OCI-LY7 (cell line): ENCODE measurements around the gene MORN5. TPM values are rescaled to one million over a fixed set of nuclear protein-coding genes. Genes with fewer than 3 reads are reported as not detected.

Experiments
- BruUV-seq: library from RNA; stranded (reverse); fragments of 400-500 nt; replicated peaks from 2 replicates; lab custom pipeline; 2021; lab: Mats Ljungman, UMichigan
- CTCF ChIA-PET: fragments of 300-600 bp; sonication (Branson Sonifier 250); formaldehyde crosslinking; loops from one replicate; lab custom pipeline; 2022; ENCODE audit warnings: antibody characterized with exemption; ENCODE audit not compliant: unreplicated experiment; lab: Charles Lee
- POLR2A ChIA-PET: fragments of 300-600 bp; sonication (Branson Sonifier 250); formaldehyde crosslinking; loops from one replicate; lab custom pipeline; 2022; ENCODE audit warnings: antibody characterized with exemption; lab: Charles Lee
- DNase-seq: peaks from one replicate; pipeline ENCODE4 v3.0.0-alpha.2; 2015; ENCODE audit warnings: low spot score
- H2AFZ ChIP-seq: fragments of 200-600 bp; sonication (generic), shearing (Covaris generic); 2 replicates; pipeline ENCODE4 v1.6.1; 2014; ENCODE audit warnings: mild to moderate bottlenecking, antibody characterized with exemption, low read length, moderate library complexity
- H3K27ac ChIP-seq: fragments of 200-600 bp; sonication (generic); 2 replicates; pipeline ENCODE4 v1.5.1; 2014; ENCODE audit warnings: mixed run types, low read depth, mild to moderate bottlenecking, moderate library complexity, low read length, inconsistent platforms; ENCODE audit not compliant: poor library complexity, severe bottlenecking
- H3K36me3 ChIP-seq: fragments of 200-600 bp; sonication (generic); 2 replicates; pipeline ENCODE4 v1.6.1; 2014; ENCODE audit warnings: mild to moderate bottlenecking, antibody characterized with exemption, low read length, moderate library complexity, mixed read lengths; ENCODE audit not compliant: insufficient read depth
- H3K4me1 ChIP-seq: fragments of 200-600 bp; sonication (generic); 2 replicates; pipeline ENCODE4 v1.5.1; 2014; ENCODE audit warnings: mild to moderate bottlenecking, low read length; ENCODE audit not compliant: insufficient read depth, poor library complexity, severe bottlenecking
- H3K4me2 ChIP-seq: fragments of 200-600 bp; sonication (generic); 2 replicates; pipeline ENCODE4 v1.6.1; 2014; ENCODE audit warnings: mild to moderate bottlenecking, low read length
- H3K4me3 ChIP-seq: fragments of 200-600 bp; sonication (generic); 2 replicates; pipeline ENCODE4 v1.5.1; 2014; ENCODE audit warnings: mild to moderate bottlenecking, low read depth, low read length; ENCODE audit not compliant: poor library complexity, severe bottlenecking
- H3K79me2 ChIP-seq: fragments of 200-600 bp; sonication (generic); 2 replicates; pipeline ENCODE4 v1.6.1; 2016; ENCODE audit warnings: low read depth, mild to moderate bottlenecking, low read length, moderate library complexity, mixed read lengths; ENCODE audit not compliant: insufficient read depth
- H3K9me2 ChIP-seq: fragments of 200-600 bp; sonication (generic); 2 replicates; pipeline ENCODE4 v1.6.1; 2016; ENCODE audit warnings: mild to moderate bottlenecking, low read length, mixed read lengths; ENCODE audit not compliant: insufficient read depth
- H3K9me3 ChIP-seq: fragments of 200-600 bp; sonication (generic); 2 replicates; pipeline ENCODE4 v1.6.1; 2014; ENCODE audit warnings: mild to moderate bottlenecking, mixed run types, low read length, mixed read lengths
- H4K20me1 ChIP-seq: fragments of 200-600 bp; sonication (generic); 2 replicates; pipeline ENCODE4 v1.6.1; 2014; ENCODE audit warnings: mild to moderate bottlenecking, antibody characterized with exemption, low read length, moderate library complexity, mixed read lengths; ENCODE audit not compliant: insufficient read depth
- EZH2phosphoT487 ChIP-seq: fragments of 200-600 bp; sonication (generic); IDR thresholded peaks from 2 replicates; pipeline ENCODE4 v1.6.1; 2018; ENCODE audit warnings: low read depth, borderline replicate concordance, mild to moderate bottlenecking, mixed run types, antibody characterized with exemption, low read length, moderate library complexity, mixed read lengths
- intact Hi-C: fragments of 100-400 bp; cut with micrococcal nuclease; formaldehyde crosslinking; loops from one replicate; pipeline ENCODE4 v1.10.0; 2022; ENCODE audit not compliant: unreplicated experiment
- total RNA-seq, 2 experiments: library from RNA; depleted of rRNA in 1 of 2; stranded (reverse); fragments of >200 nt in 1 of 2; shearing (Covaris generic) in 1 of 2; gene quantifications; 2 replicates each; pipeline ENCODE4 v1.2.3, GENCODE V29; 2014 to 2022
- TF ChIP-seq, protein P1 (sequence below): fragments of 200-600 bp; sonication (generic); conservative IDR thresholded peaks from 2 replicates; pipeline ENCODE4 v1.5.1; 2014; ENCODE audit warnings: mild to moderate bottlenecking, antibody characterized with exemption, low read length, moderate library complexity, mixed read lengths

Gene MORN5
- total RNA-seq, 2 experiments from 2014 or later, result not detected

DNA sequence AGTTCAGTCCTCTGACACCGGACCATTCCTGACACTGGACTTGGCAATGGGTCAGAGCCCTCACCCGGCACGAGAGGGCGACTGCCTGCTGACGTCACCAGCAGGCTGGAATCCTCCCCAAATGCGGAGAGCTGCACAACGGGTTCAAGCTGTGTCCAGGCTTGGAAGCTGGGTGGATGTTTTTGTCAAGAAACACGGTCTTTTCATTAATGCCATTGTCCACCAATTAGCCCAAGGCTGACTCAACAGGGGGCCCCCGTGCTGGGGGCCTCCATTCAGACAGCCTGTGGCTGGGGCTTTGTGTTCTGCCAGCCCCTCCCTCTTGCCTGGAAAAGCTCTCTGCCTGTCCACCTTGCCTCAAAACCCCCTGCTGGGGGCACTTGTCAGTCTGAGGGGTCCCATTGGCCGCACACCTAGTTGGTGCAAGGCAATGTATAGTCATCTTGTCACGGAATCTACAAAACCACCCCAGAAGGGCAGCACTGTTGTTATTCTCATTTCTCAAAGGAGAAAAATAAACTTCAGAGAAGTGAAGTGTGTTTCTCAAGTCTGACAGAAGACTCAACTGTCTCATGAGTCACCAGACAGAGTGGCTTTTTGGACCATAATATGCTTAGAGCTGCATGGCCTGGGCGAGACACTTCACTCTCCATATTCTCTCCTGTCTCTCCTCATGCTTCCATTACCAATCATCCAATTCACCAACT lies 24.7 kb upstream of the MORN5 start:
- intact Hi-C loops, result no loop called here
- Histone ChIP-seq H3K27ac (no peak overlapping the region), H4K20me1 (no peaks in the 10 kb centered on the region), H2AFZ (no peak overlapping the region), H3K9me2 (no peaks in the 10 kb centered on the region), H3K9me3 (no peaks in the 10 kb centered on the region), H3K4me2 (no peak overlapping the region), H3K4me3 (no peak overlapping the region), H3K79me2 (no peaks in the 10 kb centered on the region), H3K36me3 (no peaks in the 10 kb centered on the region), H3K4me1 (no peaks in the 10 kb centered on the region)
- ChIA-PET POLR2A (no interaction called here), CTCF (no interaction called here)
- BruUV-seq, result no TSS peak
- DNase-seq, result no peak
- TF ChIP-seq, protein P1, sequence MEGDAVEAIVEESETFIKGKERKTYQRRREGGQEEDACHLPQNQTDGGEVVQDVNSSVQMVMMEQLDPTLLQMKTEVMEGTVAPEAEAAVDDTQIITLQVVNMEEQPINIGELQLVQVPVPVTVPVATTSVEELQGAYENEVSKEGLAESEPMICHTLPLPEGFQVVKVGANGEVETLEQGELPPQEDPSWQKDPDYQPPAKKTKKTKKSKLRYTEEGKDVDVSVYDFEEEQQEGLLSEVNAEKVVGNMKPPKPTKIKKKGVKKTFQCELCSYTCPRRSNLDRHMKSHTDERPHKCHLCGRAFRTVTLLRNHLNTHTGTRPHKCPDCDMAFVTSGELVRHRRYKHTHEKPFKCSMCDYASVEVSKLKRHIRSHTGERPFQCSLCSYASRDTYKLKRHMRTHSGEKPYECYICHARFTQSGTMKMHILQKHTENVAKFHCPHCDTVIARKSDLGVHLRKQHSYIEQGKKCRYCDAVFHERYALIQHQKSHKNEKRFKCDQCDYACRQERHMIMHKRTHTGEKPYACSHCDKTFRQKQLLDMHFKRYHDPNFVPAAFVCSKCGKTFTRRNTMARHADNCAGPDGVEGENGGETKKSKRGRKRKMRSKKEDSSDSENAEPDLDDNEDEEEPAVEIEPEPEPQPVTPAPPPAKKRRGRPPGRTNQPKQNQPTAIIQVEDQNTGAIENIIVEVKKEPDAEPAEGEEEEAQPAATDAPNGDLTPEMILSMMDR, result no peak
- TF ChIP-seq EZH2phosphoT487, result no peak

DNA sequence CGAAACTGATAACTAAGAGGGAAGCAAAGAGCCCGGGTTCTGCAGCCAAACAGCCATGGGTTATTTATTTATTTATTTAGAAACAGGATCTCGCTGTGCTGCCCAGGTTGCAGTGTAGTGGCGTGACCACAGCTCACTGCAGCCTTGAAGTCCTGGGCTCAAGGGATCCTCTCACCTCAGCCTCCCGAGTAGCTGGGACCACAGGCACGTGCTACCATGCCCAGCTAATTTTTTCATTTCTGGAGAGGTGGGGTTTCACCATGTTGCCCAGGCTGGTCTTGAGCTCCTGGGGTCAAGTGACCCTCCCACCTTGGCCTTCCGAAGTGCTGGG lies 24.2 kb upstream of the MORN5 start:
- H3K79me2 ChIP-seq, result no peaks in the 10 kb centered on the region
- DNase-seq, result no peak
- POLR2A ChIA-PET, result no interaction called here
- no peaks in the 10 kb centered on the region for H3K36me3 ChIP-seq
- no peaks in the 10 kb centered on the region for H3K4me1 ChIP-seq
- no peaks in the 10 kb centered on the region for H3K9me3 ChIP-seq
- CTCF ChIA-PET, result no interaction called here
- H3K4me2 ChIP-seq, result no peak overlapping the region
- intact Hi-C loops, result no loop called here
- H3K27ac ChIP-seq, result no peak overlapping the region
- H2AFZ ChIP-seq, result no peak overlapping the region
- no TSS peak for BruUV-seq
- H3K4me3 ChIP-seq, result no peak overlapping the region
- H4K20me1 ChIP-seq, result no peaks in the 10 kb centered on the region
- no peaks in the 10 kb centered on the region for H3K9me2 ChIP-seq
- TF ChIP-seq EZH2phosphoT487, result no peak
- TF ChIP-seq, protein P1, result no peak

DNA sequence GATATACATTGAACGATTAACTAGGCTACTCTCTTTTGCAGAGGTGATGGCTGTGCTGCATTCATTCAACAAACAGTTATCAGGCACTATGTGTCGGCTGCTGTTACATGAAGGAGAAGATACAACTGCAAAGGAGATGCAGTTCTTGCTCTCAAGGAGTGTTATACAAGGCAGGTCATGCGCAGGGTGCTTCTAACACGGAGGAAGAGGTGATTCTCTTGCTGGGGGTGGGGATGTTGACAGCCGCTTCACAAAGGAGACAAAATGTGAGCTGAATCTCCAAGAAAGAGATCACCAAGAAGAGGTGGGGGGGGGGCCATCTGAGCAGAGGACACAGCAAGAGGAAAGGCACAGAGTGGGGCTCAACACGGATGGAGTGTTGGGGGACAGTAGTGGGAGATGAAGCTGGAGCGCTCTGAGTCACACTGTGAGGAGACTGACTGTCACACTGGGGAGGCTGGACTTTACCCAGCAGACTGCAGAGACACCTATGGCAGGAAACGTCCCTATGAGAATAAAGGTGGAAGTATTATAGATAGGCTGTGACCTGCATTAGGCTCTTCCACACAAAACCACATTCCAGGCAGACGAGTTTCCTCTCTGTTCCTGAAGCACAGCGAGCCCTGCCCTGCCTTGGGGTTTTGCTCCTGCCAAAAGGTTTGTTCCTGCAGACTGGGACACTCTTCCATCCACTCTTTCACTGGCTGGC lies 21.0 kb upstream of the MORN5 start:
- peaks cover 18% of the 10 kb centered on the region for H3K36me3 ChIP-seq
- no peaks in the 10 kb centered on the region for H3K9me3 ChIP-seq
- no peaks in the 10 kb centered on the region for H4K20me1 ChIP-seq
- TF ChIP-seq, protein P1, result no peak
- no peak for TF ChIP-seq EZH2phosphoT487
- ChIA-PET POLR2A (interaction anchor here (0.6 kb wide), 1 partner anchor 135 kb away, joined by 3 read pairs; no protein-coding TSS in a partner anchor), CTCF (no interaction called here)
- no peak overlapping the region for H3K27ac ChIP-seq
- DNase-seq, result no peak
- H2AFZ ChIP-seq, result no peak overlapping the region
- no peak overlapping the region for H3K4me3 ChIP-seq
- no peak overlapping the region for H3K4me2 ChIP-seq
- no peaks in the 10 kb centered on the region for H3K4me1 ChIP-seq
- no peaks in the 10 kb centered on the region for H3K79me2 ChIP-seq
- H3K9me2 ChIP-seq, result no peaks in the 10 kb centered on the region
- BruUV-seq, result no TSS peak
- intact Hi-C loops, result no loop called here
